Neural progenitor cell (in vitro differentiated cells): ENCODE results near the gene HSD17B10.
"Not testable (repeated sequence)": the region's sequence is repeated elsewhere in the genome, so short reads cannot be mapped to it uniquely, and the experiment has no call there.

Source experiments
- CTCF ChIP-seq: fragments of 200-600 bp; sonication (generic); IDR thresholded peaks from 2 replicates; pipeline ENCODE4 v1.5.1; 2017; ENCODE audit warnings: antibody characterized with exemption, mild to moderate bottlenecking
- EZH2 ChIP-seq: fragments of 200-600 bp; sonication (generic); IDR thresholded peaks from 2 replicates; pipeline ENCODE4 v1.6.1; 2017; ENCODE audit warnings: antibody characterized with exemption, mild to moderate bottlenecking, moderate library complexity

GRCh38 chrX:53420351-53420750 lies 13.8 kb downstream of the HSD17B10 start:
- not testable (repeated sequence) for TF ChIP-seq CTCF, EZH2
